Pulmonary artery endothelial cell (primary cell): ENCODE results near the gene CPNE5. TPM values are rescaled to one million over a fixed set of nuclear protein-coding genes. Genes with fewer than 3 reads are reported as not detected.

Experiments used
- DNase-seq: peaks from one replicate; pipeline ENCODE4 v3.0.0-alpha.2; 2011; ENCODE audit warnings: low read depth, low spot score
- total RNA-seq: library from RNA; depleted of rRNA; stranded (reverse); fragments of >200 nt; gene quantifications from 2 replicates; pipeline ENCODE4 v1.2.3, GENCODE V29; 2014

Gene CPNE5
- total RNA-seq, 1 donor from 2014 or later: 7.5 TPM

DNA sequence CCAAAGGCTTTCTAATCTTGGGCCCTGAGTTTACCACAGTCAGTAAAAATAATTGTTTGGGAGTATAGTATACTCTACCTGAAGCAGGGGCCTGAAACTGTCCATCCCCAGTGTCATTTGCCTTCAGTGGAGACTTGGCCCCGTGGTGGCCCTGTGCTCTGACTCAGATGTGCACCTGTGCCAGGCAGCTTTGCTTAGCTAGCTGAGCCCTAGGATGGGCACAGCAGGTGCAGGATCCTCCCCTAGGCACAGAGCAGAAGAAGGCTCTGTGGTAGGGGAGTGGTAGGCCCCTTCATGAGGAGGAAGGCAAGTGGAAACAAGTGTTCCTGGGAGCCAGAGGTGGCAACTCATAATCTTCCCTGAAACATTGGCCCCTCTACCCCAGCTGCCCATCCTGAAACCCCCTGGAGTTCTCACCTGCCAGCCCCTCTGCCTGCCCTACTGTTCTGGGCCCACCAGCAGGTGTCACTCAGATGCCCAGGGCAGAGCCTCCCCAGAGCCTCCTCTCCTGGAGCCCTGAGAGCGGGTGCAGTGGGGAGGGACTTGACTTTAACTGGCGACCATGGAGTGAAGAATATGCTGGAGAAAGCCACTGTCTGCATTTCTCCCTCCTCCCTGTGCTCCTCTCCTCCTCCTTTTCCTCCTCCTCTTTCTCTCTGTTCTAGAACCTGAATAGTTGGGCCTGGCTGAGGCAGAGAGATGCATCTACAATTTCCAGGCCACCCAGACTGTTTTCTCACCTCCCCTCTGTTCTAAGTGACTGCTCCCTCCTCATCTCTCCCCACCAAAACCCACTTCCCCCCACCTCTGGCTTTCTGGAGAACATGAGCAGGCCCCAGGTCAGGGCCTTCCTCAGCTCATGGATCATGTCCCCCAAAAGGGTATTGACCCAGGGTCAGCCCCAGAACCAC, 2.9 kb downstream of the CPNE5 start:
- no peak for DNase-seq

DNA sequence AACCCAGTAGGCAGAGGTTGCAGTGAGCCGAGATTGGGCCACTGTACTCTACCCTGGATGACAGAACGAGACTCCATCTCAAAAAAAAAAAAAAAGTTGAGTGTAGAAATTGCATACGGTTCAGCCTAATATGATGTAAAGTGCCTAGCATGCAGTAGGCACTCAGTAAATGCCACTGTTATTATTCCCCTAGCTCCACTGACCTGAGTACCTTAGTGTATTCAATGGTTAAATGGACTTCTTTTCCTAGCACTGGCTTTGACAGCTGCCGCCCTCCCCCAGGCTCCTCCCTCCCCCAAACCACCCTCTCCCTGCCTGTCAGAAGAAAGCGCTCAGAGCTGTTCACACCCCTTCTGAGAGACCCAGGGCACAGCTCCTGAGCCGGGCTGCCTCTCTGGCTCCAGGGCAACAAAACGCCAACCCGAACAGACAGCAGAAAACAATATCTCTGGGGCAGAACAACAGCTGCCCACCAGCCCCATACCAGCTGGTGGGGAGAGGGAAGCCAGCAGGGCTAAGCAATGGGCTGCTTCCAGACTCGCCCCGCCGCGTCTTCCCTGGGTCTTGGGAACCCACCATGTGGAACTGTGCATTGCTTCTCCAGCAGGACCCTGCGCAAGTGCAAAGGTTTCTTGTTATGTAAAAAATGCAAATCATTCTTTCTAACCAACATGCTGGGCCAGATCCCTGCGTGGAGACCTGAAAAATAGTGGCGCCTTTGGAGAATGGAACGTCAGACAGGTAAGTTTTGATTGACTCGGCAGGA, 4.5 kb downstream of the CPNE5 start:
- DNase-seq: no peak

DNA sequence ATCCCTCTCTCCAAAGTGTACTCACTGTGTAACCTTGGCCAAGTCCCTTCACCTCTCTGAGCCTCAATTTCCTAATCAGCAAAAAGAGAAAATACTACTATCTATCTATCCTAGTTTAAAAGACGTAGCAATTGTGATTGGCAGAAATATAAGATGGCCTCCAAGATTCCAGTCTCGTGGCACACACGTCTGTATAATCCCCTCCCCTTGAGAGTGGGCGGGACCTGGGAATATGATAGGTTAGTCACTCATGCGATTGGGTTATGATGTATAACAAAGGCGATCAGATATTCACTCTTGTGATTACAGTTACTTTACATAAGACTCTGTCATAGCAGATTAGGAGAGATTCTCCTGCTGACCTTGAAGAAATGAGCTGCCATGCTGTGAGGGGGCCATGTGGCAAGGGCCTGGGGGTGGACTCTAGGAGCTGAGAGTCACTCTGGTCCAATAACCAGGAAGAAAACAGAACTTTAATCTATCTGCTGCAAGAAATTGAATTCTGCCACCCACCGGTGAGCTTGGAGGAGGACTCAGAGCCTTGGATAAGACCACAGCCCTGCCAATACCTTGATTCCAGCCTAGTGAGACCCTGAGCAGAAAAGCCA, 6.0 kb downstream of the CPNE5 start:
- no peak for DNase-seq

DNA sequence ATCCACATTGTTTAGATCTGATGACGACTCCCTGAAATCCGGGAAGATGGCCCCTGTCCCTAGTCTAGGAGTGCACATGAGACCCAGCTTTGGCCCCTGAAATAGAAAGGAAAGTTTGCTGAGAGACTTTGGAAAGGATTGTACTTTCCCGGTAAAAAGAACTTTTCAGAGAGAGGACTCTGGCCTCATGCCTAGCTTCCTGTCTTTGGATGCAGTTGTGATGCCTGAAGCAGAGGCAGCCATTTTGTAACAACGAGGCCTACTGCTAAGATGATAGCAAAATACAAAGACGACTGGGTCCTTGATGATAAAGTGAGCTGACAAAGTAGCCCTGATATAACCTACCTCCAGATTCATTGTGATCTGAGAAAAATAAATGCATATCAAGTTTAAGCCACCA, 6.9 kb downstream of the CPNE5 start:
- no peak for DNase-seq

DNA sequence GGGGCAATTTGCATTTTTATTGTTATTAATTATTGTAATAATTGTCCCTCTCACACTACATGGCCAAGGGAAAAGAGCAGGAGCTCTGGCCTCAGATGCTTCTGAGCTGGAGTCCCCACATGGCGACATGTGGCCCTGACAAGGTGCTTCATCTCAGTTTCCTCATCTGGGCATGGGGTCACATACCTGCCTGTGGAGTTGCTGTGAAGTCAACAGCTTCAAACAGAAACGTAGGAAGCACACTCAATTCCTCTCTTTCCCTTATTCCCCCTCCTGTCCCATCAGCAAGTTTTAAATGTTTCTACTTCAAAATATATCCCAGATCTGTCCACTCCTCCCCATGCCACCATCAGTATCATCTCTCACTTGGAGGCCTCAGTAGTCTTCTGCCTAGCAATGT, 8.7 kb downstream of the CPNE5 start:
- DNase-seq: no peak

DNA sequence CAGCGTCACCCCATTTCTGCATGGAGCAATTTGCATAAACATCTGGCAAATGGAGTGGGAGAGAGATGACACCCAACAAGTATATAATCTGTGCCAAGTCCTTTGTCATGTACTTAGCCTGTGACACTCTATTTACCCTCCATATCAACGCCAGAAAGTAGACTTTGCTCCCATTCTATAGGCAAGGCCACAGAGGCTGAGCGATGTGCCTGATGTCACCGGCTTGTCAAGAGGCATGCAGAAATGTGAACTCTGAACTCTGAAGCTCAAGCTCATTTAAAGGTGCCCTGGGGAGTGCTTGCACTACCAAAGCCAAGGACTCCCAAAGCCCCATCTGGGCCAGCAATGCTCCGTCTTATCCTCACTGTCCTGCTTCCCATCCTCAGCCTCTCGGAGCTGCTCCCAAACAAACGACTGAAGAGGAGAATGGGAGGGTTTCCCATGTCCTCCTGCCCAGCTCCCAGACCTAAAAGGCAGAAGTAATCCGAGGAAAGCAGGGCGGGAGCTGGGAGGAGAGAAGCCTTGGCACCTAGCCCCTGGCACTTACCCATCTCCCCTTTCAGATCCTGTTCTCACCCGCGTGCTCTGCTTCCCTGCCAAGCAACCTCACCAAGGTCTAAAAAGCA, 9.2 kb downstream of the CPNE5 start:
- peak; percentile 58 for DNase-seq

DNA sequence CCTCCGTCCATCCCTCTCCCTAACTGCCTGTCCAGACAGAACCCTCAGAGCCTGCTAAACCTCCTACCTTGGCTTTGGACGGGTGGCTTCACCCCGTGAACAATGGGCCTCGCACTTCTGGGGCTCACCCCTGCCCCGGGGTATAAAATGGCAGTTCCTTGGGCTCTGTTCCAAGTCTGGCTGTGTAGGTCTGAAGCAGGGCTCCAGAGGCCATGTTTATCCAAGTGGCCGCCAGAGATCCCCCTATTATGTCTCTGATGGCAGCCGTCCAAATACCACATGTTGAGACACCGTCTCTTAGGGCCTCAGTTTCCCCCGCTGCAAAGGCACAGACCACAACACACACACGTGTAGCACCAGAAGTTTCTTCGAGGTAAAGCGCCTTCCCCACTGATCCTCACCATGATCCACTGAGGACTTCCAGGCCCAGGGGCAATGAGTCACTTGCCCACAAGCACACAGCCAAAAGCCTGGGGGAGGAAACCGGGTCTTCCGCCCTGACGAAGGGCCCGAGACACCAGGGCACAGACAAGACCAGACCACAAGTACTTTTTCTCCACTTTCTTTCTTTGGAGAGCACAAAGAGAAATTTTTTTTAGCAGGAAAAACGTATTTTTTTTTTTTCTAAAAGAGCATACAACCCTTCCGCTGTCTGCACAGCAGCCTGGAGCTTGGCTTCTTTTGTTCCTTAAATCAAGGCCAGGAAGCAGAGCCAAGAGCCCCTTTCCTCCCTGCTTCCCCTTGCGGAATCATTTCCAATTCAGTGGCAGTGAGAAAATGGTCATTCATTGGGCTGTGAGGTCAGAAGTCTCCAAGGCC, 11.8 kb downstream of the CPNE5 start:
- peak; percentile 98 for DNase-seq

DNA sequence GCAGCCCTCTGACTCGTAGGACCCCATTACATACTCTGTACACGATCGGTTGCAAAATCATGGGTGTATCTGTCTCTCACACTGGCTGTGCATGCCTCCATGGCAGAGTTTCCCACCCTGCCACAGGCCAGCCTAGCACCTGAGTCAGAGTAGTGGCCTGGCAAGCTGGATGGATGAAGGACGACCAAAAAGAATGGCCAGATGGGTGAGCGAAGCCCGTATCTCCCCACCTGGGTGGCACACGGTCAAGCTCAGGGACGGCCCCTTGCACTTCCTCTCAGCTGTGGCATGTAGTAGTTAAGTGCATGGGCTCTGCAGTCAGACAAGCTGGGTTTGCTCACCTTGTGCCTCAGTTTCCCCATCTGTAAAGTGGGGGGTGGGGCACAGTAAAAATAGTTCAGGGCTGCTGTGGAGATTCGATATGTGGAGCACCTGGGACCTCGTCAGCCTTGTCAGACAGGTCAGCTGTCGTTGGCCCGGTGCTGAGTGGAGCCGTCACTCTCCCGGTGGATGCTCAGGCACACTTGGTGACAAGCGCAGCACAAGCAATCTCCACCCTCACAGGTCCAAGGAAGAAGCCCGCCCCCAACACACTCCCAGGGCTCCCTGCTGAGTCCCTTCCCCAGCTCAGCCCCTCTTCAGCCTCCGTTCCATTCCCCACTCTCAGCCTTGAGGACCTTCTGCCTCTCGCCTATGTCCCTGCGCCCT, 12.6 kb downstream of the CPNE5 start:
- no peak for DNase-seq

DNA sequence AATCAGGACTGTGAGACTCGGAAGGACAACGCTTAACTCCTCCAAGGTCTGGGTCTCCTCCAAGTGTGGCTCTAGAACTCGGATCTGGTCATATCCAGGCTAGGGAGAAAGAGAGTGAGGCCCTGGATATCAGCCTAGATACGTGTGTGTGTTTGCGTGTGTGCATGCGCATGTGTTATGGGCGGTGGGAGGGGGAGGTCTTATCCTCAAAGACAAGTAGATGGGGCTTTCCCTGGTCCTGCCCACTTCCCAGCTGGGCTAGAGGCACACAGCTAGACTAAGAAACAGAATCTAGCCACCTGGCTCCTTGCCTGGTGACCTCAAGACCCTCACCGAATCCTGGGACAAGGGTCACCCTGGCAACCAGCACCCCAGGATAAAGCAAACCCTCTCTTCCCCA, 13.2 kb downstream of the CPNE5 start:
- DNase-seq: no peak

DNA sequence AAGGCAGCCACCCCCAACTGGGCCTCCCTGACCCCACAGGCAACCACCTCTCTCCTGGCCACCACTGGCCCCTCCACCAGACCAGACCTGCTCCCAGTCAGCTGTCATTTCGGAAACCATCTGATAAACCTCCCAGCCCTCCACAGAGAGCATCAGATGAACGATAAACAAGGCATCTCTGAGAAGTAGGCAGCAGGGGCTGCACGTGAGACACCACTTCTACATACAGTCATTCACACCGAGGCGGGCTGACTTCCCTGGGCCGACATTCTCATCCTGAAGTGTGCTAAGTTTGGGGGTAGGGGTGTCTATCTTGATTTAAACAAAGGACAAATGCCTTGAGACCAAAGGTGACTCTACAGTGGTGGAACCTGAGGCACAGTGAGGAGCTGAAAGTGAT, 13.8 kb downstream of the CPNE5 start:
- DNase-seq: no peak

DNA sequence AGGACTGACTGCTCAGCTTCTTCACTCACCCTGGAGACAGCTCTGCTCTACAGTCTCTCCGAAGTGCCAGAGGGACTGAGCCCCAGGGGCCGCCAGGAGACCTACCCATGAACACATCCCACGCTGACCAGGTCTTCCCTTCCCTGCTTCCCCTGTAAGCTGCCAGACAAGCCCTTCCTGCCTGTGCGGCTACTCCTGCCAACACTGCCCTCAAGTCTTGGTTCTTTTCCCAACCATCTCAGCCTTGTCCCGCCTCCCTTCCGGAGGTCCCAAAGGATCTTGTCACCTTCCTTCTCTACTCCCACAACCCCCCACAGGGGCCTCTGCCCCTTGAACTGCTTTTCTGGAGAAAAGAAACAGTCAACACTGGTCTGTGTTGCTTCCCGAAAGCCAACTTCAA, 15.0 kb downstream of the CPNE5 start:
- peak; percentile 68 for DNase-seq

DNA sequence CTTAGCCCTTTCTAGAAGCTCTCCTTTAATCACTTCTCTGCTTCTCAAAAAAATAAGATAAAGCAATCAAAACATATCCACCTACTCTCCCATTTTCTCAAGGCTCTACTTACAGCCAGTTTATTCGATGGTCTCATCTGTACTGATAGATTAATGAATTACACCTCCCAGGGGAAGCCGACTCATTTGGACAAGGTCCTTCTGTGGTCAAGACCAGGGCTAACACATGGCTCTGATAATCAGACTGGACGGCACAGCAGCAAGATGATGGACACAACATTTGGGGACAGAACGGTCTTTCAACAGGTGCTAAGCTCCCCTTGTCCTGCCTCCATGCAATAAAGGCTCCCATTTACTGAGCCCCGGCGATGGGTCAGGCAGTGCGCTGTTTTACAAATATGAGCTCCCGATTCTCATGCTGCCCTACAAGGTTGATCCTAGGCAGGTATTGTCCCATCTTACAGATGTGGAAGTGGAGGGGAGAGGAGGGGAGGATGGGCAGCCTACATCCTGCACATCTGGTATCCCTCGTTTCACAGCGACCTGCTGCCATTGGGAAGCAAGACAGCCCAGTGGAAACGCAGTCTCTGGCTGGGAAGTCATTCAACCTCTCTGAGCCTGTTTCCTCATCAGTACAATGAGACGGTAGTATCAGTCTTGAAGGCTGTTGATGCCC, 15.7 kb downstream of the CPNE5 start:
- no peak for DNase-seq

DNA sequence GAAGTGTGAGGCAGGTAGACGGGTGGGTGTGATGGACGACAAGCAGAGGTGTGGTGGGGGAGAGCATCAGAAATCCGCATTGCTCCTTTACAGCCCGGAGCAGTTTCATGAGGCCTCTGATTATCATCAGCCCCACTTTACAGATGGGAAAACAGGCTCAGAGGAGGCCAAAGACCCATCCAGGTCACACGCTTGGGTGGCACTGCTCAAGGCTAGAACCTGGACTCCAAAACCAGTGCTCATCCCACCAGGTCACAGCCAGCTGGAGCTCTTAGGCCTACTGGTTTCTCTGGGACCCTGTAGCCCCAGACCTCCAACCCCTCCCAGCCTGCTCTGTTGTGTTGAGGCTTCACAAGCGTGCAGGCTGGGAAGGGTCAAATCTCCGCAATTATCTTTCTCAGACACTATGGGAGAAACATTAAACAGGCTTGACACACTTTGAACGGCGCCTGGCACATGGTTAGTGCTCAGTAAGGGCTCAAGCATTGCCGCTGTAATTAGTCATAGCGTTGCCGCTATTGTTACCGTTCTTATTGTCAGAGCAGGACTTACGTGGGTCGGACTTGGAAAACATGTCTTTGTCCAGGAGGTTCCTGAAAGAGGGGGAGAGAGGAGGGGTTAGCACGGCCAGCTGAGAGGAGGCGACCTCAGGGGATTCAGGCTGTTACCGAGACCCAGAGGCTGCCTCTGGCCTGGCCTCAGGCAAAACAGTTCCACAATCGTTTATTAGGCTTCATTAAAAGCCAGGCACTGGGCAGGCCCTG, 16.6 kb downstream of the CPNE5 start:
- peak; percentile 98 for DNase-seq

DNA sequence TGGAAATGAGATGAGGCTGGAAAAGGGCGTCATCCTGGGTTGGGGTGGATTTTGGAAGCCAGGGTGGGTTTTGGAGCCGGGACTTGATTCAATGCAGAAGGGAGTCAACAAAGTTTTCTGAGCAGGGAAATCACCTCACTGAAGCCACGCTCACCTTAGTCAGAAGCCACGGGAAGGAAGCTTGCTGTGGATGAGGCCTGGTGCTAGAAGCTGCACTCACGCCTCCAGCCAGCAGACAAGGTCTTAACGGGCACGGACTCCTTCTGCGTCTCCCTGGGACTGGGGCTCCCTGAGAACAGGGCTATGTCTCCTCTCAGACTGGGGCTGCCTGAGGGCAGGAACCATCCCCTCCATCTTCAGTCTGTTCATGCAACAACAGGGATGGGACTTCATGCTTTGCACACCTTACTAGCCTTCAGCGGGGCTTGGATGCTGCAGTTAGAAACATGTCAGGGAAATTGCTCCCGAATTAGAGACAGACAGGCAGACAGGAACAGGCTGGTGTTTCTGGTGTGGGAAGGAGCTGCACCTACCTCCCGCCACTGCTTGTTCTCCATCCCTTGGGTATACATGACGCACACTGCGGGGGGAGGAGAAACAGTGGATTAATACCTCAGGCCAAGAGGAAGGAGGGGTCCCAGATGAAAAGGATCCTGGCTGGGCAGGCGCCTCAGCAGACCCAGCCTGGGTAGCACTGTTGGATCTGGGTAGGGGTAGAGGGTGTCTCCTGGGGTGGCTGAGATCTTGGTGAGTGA, 17.5 kb downstream of the CPNE5 start:
- no peak for DNase-seq

DNA sequence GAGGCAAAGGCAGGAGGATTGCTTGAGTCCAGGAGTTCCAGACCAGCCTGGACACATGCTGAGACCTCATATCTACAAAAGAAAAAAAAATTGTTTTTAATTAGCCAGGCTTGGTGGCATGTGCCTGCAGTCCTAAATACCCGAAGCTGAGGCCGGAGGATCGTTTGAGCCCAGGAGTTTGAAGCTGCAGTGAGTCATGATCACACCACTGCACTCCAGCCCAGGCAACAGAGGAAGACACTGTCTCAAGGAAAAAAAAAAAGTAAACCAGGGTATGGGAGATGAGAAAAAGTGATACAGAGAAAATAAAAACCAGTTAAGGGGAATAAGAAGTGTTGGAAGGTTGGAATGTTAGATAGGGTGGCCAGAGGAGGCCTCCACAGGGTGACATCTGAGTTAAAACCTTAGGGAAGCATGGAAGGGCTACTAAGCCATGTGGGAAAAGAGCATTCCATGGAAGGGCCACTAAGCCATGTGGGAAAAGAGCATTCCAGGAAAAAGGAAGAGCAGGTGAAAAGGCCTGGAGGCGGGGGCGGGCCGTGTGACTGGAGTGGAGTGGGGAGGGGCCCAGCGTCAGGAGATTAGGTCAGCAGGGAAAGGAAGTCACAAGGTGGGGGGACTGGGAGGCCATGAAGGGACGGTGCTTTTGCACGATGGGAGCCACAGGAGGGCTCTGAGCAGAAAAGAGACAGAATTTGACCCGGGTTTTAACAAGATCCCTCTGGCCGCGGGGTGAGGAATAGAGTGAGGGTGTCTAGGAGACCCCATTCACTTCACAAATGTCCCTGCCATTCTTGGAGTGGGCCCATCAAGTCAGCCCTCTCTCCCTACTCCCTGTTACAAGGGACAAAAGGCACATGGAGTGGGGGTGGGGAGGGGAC, 18.3 kb downstream of the CPNE5 start:
- DNase-seq: no peak

DNA sequence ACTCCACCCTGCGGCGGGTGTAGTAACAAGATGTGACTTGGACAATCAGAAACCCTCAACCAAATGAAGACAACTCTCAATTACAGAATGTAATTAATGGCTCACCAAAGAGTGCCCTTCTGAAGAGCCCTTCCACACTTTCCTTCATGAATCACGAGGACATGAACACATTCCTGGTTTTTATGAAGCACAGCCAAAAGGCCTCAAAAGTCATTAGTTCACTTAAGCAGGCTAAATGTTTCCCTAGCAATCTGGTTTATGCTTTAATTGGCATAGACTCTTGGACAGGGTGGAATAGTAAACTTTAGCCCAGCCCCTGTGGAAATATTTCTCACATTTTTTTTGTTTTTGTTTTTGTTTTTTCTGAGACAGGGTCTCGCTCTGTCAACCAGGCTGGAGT, 20.5 kb downstream of the CPNE5 start:
- DNase-seq: no peak

DNA sequence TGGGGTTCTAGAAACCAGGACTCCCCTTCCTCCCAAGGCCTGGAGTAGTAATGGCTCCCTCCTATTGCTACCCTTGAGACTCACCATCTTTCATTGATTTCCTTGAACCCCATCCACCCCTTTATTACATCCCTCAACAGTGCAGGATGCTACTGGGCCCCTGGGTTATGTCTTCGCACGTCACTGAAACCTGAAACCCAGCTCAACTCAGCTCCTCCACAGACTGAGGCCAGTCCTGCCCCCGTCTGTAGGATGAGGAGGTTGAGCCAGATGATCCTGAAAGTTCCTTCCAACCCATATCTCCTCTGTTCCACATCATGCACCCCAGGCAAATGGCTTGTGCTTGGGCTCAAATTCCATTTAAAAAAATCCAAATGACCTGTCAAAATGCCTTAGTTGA, 21.4 kb downstream of the CPNE5 start:
- DNase-seq: no peak
